ENCODE results near the gene SLC22A4. TPM values are rescaled to one million over a fixed set of nuclear protein-coding genes. Genes with fewer than 3 reads are reported as not detected.
A peak's percentile ranks its signal among the peaks of the same experiment; 100 is the strongest.

SLC22A4 gene
- total RNA-seq, 4 donors from 2014 or later, result 25.5 to 56.6 (median 37.3) TPM; not detected in 1

DNA sequence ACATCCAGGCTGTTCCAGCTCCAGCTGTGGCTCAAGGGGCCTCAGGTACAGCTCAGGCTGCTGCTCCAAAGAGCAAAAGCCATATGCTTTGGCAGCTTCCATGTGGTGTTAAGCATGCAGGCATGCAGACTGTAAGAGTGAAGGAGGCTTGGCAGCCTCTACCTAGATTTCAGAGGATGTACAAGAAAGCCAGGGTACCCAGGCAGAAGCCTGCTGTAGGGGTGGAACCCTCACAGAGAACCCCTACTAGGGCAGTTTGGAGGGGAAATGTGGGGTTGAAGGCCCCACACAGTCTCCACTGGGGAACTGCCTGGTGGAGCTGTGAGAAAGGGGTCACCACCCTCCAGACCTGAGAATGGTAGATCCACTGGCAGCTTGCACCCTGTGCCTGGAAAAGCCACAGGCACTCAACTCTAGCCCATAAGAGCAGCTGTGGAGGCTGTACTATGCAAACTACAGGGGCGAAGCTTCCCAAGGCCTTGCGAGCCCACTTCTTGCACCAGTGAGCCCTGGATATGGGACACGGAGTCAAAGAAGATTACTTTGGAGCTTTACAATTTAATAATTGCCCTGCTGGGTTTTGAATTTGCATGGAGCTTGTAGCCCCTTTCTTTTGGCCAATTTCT is 61.1 kb downstream of the SLC22A4 start:
- TF ChIP-seq POLR2A (IDR thresholded peaks at IDR 0.05), result no peak
- TF ChIP-seq, protein P1, sequence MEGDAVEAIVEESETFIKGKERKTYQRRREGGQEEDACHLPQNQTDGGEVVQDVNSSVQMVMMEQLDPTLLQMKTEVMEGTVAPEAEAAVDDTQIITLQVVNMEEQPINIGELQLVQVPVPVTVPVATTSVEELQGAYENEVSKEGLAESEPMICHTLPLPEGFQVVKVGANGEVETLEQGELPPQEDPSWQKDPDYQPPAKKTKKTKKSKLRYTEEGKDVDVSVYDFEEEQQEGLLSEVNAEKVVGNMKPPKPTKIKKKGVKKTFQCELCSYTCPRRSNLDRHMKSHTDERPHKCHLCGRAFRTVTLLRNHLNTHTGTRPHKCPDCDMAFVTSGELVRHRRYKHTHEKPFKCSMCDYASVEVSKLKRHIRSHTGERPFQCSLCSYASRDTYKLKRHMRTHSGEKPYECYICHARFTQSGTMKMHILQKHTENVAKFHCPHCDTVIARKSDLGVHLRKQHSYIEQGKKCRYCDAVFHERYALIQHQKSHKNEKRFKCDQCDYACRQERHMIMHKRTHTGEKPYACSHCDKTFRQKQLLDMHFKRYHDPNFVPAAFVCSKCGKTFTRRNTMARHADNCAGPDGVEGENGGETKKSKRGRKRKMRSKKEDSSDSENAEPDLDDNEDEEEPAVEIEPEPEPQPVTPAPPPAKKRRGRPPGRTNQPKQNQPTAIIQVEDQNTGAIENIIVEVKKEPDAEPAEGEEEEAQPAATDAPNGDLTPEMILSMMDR (IDR thresholded peaks at IDR 0.05), result no peak
- DNase-seq, result no peak
- Histone ChIP-seq H3K4me1 (peaks cover 0 to 33% (median 6%) of the 10 kb centered on the region in 4 donors), H3K27ac (peak overlapping the region; percentile 10 to 89 (median 67)), H3K36me3 (no peaks in the 10 kb centered on the region), H3K9me3 (no peaks in the 10 kb centered on the region), H3K4me3 (no peak overlapping the region), H3K27me3 (no peaks in the 10 kb centered on the region)

DNA sequence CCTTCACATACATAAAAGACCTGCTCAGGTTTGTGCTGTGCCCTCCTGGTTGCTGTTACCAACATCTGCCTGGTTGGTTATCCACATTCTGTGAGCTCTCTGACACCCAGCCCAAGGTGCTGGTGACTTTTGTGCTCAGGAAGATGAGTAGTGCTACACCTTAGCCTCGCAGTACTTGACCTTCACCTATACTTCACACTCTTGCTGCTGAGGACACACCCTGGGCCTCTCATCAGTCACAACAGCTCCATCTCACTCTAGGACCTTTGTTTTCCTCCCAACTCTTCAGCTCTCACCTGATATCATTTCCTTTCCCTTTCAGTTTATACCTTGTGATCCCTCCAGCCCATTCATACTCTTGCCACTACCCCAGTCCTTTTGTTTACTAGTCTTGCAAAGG is 64.6 kb downstream of the SLC22A4 start:
- H3K4me3 ChIP-seq, result no peak overlapping the region
- peaks cover 0 to 33% (median 6%) of the 10 kb centered on the region in 4 donors for H3K4me1 ChIP-seq
- no peaks in the 10 kb centered on the region for H3K9me3 ChIP-seq
- H3K27ac ChIP-seq, result peak overlapping the region in 3 of 4 donors; percentile 28 to 89 (median 81)
- H3K27me3 ChIP-seq, result no peaks in the 10 kb centered on the region
- H3K36me3 ChIP-seq, result no peaks in the 10 kb centered on the region
- TF ChIP-seq, protein P1 (IDR thresholded peaks at IDR 0.05), result no peak
- TF ChIP-seq POLR2A (IDR thresholded peaks at IDR 0.05), result peak in 1 of 2 donors; percentile 36
- peak in 1 of 3 donors; percentile 69 for DNase-seq

DNA sequence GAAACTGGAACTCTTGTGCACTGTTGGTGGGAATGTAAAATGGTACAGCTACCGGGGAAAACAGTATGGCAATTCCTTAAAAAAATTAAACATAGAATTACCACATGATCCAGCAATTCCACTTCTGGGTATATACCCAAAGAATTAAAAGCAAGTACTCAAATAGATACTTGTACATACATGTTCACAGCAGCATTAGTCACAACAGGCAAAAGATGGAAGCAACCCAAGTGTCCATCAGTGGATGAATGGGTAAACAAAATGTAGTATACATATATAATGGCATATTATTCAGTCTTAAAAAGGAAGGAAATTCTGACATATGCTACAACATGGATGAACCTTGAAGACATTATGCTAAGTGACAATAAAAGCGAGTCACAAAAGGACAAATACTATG is 67.9 kb downstream of the SLC22A4 start:
- no peak for DNase-seq
- no peak for TF ChIP-seq POLR2A (IDR thresholded peaks at IDR 0.05)
- TF ChIP-seq, protein P1 (IDR thresholded peaks at IDR 0.05), result no peak
- Histone ChIP-seq H3K9me3 (no peaks in the 10 kb centered on the region), H3K36me3 (no peaks in the 10 kb centered on the region), H3K4me1 (peaks cover 0 to 14% (median 0%) of the 10 kb centered on the region in 4 donors), H3K27ac (no peak overlapping the region), H3K27me3 (no peaks in the 10 kb centered on the region), H3K4me3 (no peak overlapping the region)

DNA sequence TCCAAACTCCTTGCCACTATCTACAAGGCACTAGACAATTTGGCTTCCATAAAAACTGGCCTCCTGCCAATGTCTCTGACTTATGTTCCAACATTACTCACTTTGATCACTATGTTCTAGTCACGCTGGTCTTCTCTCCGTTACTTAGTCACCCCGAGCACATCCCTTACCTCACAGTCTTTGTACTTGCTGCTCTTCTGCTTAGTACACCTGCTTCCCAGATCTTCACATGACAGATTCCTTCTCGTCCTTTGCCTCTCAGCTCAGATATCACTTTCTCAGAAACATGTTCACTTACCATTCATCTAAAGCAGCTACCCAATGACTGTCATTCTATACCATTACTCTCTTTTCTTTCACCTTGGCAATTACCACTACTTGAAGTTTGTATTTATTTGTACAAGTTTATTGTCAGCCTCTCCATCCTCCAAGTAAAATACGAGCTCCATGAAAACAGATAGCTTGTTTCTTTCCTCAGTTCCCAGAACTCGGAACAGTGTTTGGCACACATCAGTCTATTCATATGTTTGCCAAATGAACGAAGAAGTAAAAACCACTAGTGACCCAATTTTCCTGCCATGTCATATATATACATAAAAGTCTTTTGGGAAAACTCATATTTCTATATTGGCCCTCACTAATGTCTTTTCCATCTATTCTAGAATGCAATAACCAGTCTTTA is 69.4 kb downstream of the SLC22A4 start:
- Histone ChIP-seq H3K4me3 (no peak overlapping the region), H3K4me1 (peaks cover 0 to 2% (median 0%) of the 10 kb centered on the region in 4 donors), H3K9me3 (no peaks in the 10 kb centered on the region), H3K36me3 (no peaks in the 10 kb centered on the region), H3K27me3 (no peaks in the 10 kb centered on the region), H3K27ac (peak overlapping the region in 2 of 4 donors; percentile 0 to 51)
- peak in 1 of 3 donors; percentile 69 for DNase-seq
- TF ChIP-seq POLR2A (IDR thresholded peaks at IDR 0.05), result no peak
- TF ChIP-seq, protein P1 (IDR thresholded peaks at IDR 0.05), result no peak

DNA sequence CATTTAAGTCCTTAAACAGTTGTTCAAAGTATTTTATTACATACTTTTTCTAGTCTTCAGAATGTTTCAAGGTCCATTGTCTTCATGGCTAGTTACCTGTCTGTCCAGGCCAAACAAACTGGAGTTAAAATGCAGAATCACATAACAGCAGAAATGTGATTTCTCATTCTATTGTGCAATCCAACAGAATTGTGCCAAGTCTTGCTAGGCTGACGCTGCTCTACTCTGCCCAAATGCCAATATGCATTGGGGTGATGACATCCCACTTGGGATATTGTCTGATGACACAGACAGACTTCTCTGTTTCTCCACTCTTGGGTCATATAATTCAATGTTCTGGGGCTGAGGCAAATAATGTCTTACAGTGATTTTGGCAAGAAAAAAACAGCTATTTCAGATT is 70.1 kb downstream of the SLC22A4 start:
- Histone ChIP-seq H3K4me3 (no peak overlapping the region), H3K9me3 (no peaks in the 10 kb centered on the region), H3K36me3 (no peaks in the 10 kb centered on the region), H3K4me1 (no peaks in the 10 kb centered on the region), H3K27ac (peak overlapping the region in 1 of 4 donors; percentile 51), H3K27me3 (no peaks in the 10 kb centered on the region)
- no peak for TF ChIP-seq POLR2A (IDR thresholded peaks at IDR 0.05)
- TF ChIP-seq, protein P1 (IDR thresholded peaks at IDR 0.05), result no peak
- no peak for DNase-seq
